Measurements from ENCODE around the gene IDI1. TPM values are rescaled to one million over a fixed set of nuclear protein-coding genes. Genes with fewer than 3 reads are reported as not detected.

Gene IDI1
- total RNA-seq, 4 donors from 2014 or later, result 24.8 to 51.7 (median 37.7) TPM

DNA sequence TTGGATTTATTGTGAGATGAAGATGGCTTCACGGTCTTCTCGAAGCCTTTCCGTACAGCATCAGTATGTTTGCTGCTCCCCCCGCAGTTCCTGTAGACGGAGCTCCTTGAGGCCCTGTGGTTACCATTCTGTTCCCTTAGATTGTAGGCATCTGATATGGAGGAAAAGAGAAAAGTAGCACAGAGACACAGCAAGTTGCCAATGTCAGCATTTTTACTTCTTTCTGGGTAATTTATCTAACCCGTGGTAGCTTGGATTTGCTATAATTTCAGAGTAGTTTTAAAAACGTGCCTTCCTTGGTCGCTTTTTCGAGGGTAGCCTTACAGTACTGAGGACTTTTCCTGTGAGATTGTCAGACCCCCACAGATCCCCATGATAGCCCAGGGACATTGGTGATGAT, 44.8 kb upstream of the IDI1 start:
- TF ChIP-seq POLR2A (IDR thresholded peaks at IDR 0.05), result no peak
- TF ChIP-seq, protein P1, sequence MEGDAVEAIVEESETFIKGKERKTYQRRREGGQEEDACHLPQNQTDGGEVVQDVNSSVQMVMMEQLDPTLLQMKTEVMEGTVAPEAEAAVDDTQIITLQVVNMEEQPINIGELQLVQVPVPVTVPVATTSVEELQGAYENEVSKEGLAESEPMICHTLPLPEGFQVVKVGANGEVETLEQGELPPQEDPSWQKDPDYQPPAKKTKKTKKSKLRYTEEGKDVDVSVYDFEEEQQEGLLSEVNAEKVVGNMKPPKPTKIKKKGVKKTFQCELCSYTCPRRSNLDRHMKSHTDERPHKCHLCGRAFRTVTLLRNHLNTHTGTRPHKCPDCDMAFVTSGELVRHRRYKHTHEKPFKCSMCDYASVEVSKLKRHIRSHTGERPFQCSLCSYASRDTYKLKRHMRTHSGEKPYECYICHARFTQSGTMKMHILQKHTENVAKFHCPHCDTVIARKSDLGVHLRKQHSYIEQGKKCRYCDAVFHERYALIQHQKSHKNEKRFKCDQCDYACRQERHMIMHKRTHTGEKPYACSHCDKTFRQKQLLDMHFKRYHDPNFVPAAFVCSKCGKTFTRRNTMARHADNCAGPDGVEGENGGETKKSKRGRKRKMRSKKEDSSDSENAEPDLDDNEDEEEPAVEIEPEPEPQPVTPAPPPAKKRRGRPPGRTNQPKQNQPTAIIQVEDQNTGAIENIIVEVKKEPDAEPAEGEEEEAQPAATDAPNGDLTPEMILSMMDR (IDR thresholded peaks at IDR 0.05), result no peak
- no peak for DNase-seq (ENCODE audit: low spot score in 2 of 2)
- intact Hi-C loops (cut with DNase I; ENCODE audit: low total_unique reads), result no loop called here
- WGBS, 2 donors, result 94 to 96% methylated on average over 9 of the region's 9 CpGs
- no peak overlapping the region for H3K4me3 ChIP-seq (ENCODE audit: low read depth, poor library complexity, severe bottlenecking)

DNA sequence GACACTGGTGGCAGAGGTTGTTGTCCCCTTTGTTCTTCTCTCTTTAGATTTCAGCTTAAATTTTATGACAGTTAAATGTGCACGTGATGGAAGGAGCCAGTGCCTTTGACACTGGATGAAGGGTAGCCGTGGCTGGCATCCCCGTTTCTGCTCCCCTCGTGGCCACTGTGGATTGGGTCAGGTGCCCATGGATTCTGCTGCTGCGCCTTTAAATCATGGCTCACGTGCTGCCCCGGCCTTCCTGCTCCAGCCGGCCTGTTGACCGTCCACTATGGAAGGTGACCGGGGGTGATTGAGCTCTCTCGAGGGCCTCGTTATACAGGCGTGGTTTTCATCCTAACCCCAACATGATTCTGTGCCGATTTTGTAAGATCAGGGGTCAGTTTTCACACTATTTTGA, 41.8 kb upstream of the IDI1 start:
- intact Hi-C loops (cut with DNase I; ENCODE audit: low total_unique reads), result no loop called here
- no peak for DNase-seq (ENCODE audit: low spot score in 2 of 2)
- 96 to 97% methylated on average over 14 of the region's 14 CpGs for WGBS, 2 donors
- no peak overlapping the region for H3K4me3 ChIP-seq (ENCODE audit: low read depth, poor library complexity, severe bottlenecking)
- no peak for TF ChIP-seq POLR2A (IDR thresholded peaks at IDR 0.05)
- TF ChIP-seq, protein P1 (IDR thresholded peaks at IDR 0.05), result no peak

DNA sequence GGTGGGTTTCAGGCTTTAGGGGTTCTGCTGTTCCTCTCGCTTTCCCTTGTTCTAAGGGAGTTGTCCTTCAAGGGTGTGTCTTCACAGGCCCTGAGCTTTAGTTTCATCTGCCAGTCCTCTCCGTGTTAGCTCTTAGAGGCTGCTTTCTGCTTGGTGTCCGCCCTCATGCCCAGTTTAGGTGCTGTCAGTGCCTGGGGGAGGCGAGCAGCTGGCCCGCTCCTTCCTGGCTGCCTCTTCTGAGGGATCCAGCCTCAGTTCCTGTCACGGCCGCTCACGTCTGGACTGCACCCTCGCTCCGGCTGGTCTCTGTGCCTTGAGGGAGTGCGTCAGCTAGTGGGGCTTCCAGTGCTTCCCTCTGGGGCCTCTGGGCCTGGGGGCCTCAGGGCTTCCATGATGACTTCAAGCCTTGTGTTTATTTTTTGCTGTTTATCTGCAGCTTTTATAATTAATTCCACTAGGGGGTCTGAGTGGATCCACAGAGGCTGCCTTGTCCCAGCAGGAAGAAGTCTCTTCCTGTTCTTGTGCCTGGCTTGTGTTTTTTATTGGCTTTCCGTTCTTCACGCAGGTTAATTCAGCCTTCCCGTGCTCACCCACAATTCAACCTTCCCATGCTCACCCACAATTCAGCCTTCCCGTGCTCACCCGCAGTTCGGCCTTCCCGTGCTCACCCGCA, 40.2 kb upstream of the IDI1 start:
- TF ChIP-seq POLR2A (IDR thresholded peaks at IDR 0.05), result no peak
- TF ChIP-seq, protein P1 (IDR thresholded peaks at IDR 0.05), result no peak
- DNase-seq (ENCODE audit: low spot score in 2 of 2), result no peak
- no peak overlapping the region for H3K4me3 ChIP-seq (ENCODE audit: low read depth, poor library complexity, severe bottlenecking)
- 81 to 90% methylated on average over 19 of the region's 19 CpGs for WGBS, 2 donors
- intact Hi-C loops (cut with DNase I; ENCODE audit: low total_unique reads), result no loop called here

DNA sequence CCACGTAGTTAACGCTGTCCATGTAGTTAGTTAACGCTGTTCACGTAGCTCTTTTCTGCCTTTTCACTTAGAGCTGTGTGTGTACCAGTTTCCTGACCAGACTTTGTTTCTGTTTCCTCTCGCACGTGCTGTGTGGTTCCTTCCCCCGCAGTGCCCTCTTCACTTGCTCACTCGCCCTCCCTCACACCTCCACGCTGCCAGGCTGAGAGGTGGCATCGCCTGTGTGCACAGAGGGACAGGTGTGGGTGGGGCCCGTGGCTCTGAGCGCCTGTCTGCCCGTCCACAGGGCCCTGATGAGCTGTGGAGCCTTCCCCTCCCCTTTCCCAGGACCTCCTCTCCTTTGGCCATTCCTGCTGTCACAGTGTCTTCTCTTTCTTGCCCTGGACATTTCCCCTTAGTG, 37.9 kb upstream of the IDI1 start:
- intact Hi-C loops (cut with DNase I; ENCODE audit: low total_unique reads), result no loop called here
- no peak for DNase-seq (ENCODE audit: low spot score in 2 of 2)
- TF ChIP-seq POLR2A (IDR thresholded peaks at IDR 0.05), result no peak
- TF ChIP-seq, protein P1 (IDR thresholded peaks at IDR 0.05), result no peak
- no peak overlapping the region for H3K4me3 ChIP-seq (ENCODE audit: low read depth, poor library complexity, severe bottlenecking)
- WGBS, 2 donors, result 92% methylated on average over 13 of the region's 13 CpGs

DNA sequence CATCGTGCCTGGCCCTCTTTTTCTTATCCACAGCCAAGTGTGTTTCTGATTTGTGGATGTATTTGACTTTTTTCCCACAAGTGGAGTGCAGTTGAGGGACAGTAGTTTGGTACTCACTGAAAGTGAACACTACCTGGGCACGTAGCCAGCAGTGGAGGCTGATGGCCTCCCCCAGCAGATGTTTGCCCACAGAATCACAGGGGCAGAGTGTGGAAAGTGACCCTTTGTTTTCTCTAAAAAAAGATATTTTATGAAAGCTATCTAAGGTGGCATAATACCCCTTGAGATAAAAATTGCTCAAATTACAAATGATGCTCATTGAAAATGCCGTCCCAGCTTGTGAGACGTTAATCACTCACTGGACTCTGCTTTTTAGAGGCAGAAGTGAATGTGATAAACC, 36.3 kb upstream of the IDI1 start:
- intact Hi-C loops (cut with DNase I; ENCODE audit: low total_unique reads), result no loop called here
- TF ChIP-seq, protein P1 (IDR thresholded peaks at IDR 0.05), result no peak
- TF ChIP-seq POLR2A (IDR thresholded peaks at IDR 0.05), result no peak
- 92 to 95% methylated on average over 4 of the region's 4 CpGs for WGBS, 2 donors
- no peak for DNase-seq (ENCODE audit: low spot score in 2 of 2)
- no peak overlapping the region for H3K4me3 ChIP-seq (ENCODE audit: low read depth, poor library complexity, severe bottlenecking)

Data from lower leg skin (tissue), 4 donors.